SK-N-SH (cell line): ENCODE measurements around the gene BCR. TPM values are rescaled to one million over a fixed set of nuclear protein-coding genes. Genes with fewer than 3 reads are reported as not detected.

Experiments used
- CTCF ChIA-PET: fragments of 300-600, 350-600 bp; formaldehyde crosslinking; extraction: SDS; loops from one replicate; lab custom pipeline; 2021; lab: Yijun Ruan, JAX
- POLR2A ChIA-PET: fragments of 350-600 bp; sonication (Branson Sonifier 250); formaldehyde crosslinking; extraction: SDS; loops from one replicate; lab custom pipeline; 2020; ENCODE audit warnings: antibody characterized with exemption, inconsistent platforms; lab: Yijun Ruan, JAX
- DNase-seq: peaks from one replicate; pipeline ENCODE4 v3.0.0; 2012
- H2AFZ ChIP-seq: fragments of 200-600 bp; sonication (generic); 2 replicates; pipeline ENCODE4 v1.8.1; 2016; ENCODE audit warnings: antibody characterized with exemption, mild to moderate bottlenecking, low read depth
- H3F3A ChIP-seq: fragments of 200-600 bp; sonication (generic); replicated peaks from 2 replicates; pipeline ENCODE3; 2016; ENCODE audit warnings: antibody characterized with exemption, mild to moderate bottlenecking; ENCODE audit not compliant: insufficient read depth
- H3K27ac ChIP-seq, 2 experiments: fragments of 200-500 bp in 1 of 2; fragments of 200-600 bp in 1 of 2; sonication (Bioruptor generic) in 1 of 2; sonication (generic), shearing (Covaris generic) in 1 of 2; 2 replicates each; pipeline versions ENCODE4 v1.5.1 to v1.6.1; 2014 to 2016; ENCODE audit warnings: low read depth in 2 of 2, inconsistent platforms in 1 of 2, low read length in 1 of 2, mild to moderate bottlenecking in 1 of 2, mixed read lengths in 1 of 2
- H3K27me3 ChIP-seq: fragments of 200-600 bp; sonication (generic), shearing (Covaris generic); 2 replicates; pipeline ENCODE4 v1.6.1; 2016; ENCODE audit warnings: mixed run types; ENCODE audit not compliant: insufficient read depth
- H3K36me3 ChIP-seq, 2 experiments: fragments of 200-500 bp in 1 of 2; fragments of 200-600 bp in 1 of 2; sonication (Bioruptor generic) in 1 of 2; sonication (generic) in 1 of 2; replicated peaks in 1 of 2; 2 replicates each; pipeline versions ENCODE3 to v1.5.1; 2014 to 2016; ENCODE audit warnings: low read length in 1 of 2, mild to moderate bottlenecking in 1 of 2; ENCODE audit not compliant: insufficient read depth in 2 of 2, control insufficient read depth in 1 of 2
- H3K4me1 ChIP-seq, 2 experiments: fragments of 200-500 bp in 1 of 2; fragments of 200-600 bp in 1 of 2; sonication (Bioruptor generic) in 1 of 2; sonication (generic), shearing (Covaris generic) in 1 of 2; 2 replicates each; pipeline versions ENCODE4 v1.5.1 to v1.6.1; 2014 to 2016; ENCODE audit warnings: low read depth in 1 of 2, low read length in 1 of 2, mixed run types in 1 of 2; ENCODE audit not compliant: insufficient read depth in 2 of 2, control insufficient read depth in 1 of 2
- H3K4me2 ChIP-seq: fragments of 200-600 bp; sonication (generic), shearing (Covaris generic); 2 replicates; pipeline ENCODE4 v1.6.1; 2017; ENCODE audit warnings: mixed run types
- H3K4me3 ChIP-seq, 2 experiments: fragments of 200-500 bp in 1 of 2; fragments of 200-600 bp in 1 of 2; sonication (Bioruptor generic) in 1 of 2; sonication (generic), shearing (Covaris generic) in 1 of 2; 2 replicates each; pipeline versions ENCODE4 v1.5.1 to v1.8.1; 2014 to 2016; ENCODE audit warnings: low read depth in 2 of 2, inconsistent platforms in 1 of 2, low read length in 1 of 2, mild to moderate bottlenecking in 1 of 2, mixed read lengths in 1 of 2, moderate library complexity in 1 of 2
- H3K79me2 ChIP-seq: fragments of 200-600 bp; sonication (generic); 2 replicates; pipeline ENCODE4 v1.8.1; 2017; ENCODE audit warnings: mild to moderate bottlenecking; ENCODE audit not compliant: insufficient read depth
- H3K9ac ChIP-seq: fragments of 200-600 bp; sonication (generic); 2 replicates; pipeline ENCODE4 v1.6.1; 2017; ENCODE audit warnings: mixed run types
- H3K9me2 ChIP-seq: fragments of 200-600 bp; sonication (generic); 2 replicates; pipeline ENCODE4 v1.6.1; 2017; ENCODE audit warnings: mixed run types
- H3K9me3 ChIP-seq: fragments of 200-600 bp; sonication (generic); 2 replicates; pipeline ENCODE4 v1.6.1; 2017; ENCODE audit warnings: mixed run types, mild to moderate bottlenecking, moderate library complexity
- H4K20me1 ChIP-seq: fragments of 200-600 bp; sonication (generic); 2 replicates; pipeline ENCODE4 v1.6.1; 2017; ENCODE audit warnings: mild to moderate bottlenecking, mixed run types; ENCODE audit not compliant: insufficient read depth
- ELF1 ChIP-seq: IDR thresholded peaks from 2 replicates; pipeline ENCODE4 v1.4.0; 2012
- FOXJ3 ChIP-seq: sonication (generic); formaldehyde crosslinking; IDR thresholded peaks from 2 replicates; pipeline ENCODE4 v1.5.1; 2020; ENCODE audit warnings: mild to moderate bottlenecking, missing genetic modification reagents
- GATA2 ChIP-seq: sonication (generic); formaldehyde crosslinking; IDR thresholded peaks from 2 replicates; pipeline ENCODE4 v1.5.0; 2020; ENCODE audit warnings: mild to moderate bottlenecking, missing genetic modification reagents
- MXI1 ChIP-seq: IDR thresholded peaks from 2 replicates; pipeline ENCODE4 v1.6.1; 2012; ENCODE audit warnings: mild to moderate bottlenecking, low read depth, low read length, improper control_type of control experiment
- RAD21 ChIP-seq: IDR thresholded peaks from 2 replicates; pipeline ENCODE4 v1.6.1; 2012; ENCODE audit warnings: mild to moderate bottlenecking, low read length
- SIN3A ChIP-seq: IDR thresholded peaks from 2 replicates; pipeline ENCODE4 v1.6.1; 2012; ENCODE audit warnings: low read depth, mild to moderate bottlenecking, low read length, moderate library complexity, borderline replicate concordance
- WGBS: methylation state at CpG from one replicate; pipeline ENCODE4 v1.1.6; 2017; ENCODE audit warnings: low lambda C conversion rate; 5-methylcytosine and 5-hydroxymethylcytosine counted together
- polyA plus RNA-seq, 3 experiments: library from polyadenylated mRNA; depleted of rRNA; stranded (reverse); fragments of >200 nt; gene quantifications; 2 replicates each; pipeline ENCODE4 v1.2.3, GENCODE V29; 2012
- TF ChIP-seq, protein P1 (sequence below): IDR thresholded peaks from 2 replicates; pipeline ENCODE4 v1.4.0; 2012; ENCODE audit warnings: low read depth
- TF ChIP-seq, protein P2 (sequence below): IDR thresholded peaks from 2 replicates; pipeline ENCODE4 v1.6.1; 2012; ENCODE audit warnings: mild to moderate bottlenecking, low read depth, low read length, moderate library complexity
- TF ChIP-seq, protein P3 (sequence below): IDR thresholded peaks from 2 replicates; pipeline ENCODE4 v1.4.0; 2012; ENCODE audit warnings: low read depth, borderline replicate concordance

BCR gene
- polyA plus RNA-seq, 1 of the 3 experiments (the other 2 are of a cell fraction), result 50.9 TPM

DNA sequence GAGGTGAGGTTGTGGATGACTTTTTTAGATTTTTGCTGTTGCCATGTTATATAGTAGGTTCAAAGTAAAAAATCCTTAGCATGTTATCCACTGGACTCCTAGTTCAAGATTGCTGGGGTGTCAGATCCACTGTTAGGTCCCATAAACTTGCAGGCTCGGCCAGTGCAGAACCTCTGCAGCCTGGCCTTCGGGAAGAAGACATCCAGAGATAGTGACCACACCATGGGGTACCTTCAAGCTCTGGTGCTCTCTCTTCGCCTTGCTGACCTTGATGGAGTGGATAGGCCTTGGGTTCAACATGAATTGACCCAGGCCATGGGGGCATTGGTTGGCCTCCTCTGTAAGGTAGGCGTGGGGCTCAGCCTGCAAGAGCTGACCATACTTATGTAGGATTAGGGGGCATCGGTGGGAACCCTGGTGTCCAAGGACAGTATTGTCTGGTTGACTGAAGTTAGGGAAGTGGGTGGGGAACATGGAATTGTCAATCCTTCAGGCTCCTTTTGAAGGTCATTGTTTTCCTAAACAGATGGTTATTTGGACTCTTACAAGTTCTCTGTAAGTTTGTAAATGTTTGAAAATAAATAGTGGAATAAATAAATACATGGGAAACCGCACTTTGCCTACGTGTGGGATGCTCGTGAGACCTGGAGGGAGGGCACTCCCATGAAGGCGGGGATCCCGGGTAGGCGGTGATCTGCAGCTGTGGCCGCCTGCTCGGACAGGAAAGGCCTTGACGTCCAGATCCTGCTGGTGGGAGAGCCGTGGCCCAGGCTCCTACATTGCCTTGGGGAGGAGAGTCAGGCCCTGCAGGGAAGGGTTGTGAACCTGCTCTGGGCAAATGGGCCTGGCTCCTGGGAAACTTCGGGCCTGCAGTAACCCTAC lies 37.1 kb downstream of the BCR start (continued):
- TF ChIP-seq SIN3A, result no peak
- TF ChIP-seq, protein P1, sequence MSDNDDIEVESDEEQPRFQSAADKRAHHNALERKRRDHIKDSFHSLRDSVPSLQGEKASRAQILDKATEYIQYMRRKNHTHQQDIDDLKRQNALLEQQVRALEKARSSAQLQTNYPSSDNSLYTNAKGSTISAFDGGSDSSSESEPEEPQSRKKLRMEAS, result no peak

DNA sequence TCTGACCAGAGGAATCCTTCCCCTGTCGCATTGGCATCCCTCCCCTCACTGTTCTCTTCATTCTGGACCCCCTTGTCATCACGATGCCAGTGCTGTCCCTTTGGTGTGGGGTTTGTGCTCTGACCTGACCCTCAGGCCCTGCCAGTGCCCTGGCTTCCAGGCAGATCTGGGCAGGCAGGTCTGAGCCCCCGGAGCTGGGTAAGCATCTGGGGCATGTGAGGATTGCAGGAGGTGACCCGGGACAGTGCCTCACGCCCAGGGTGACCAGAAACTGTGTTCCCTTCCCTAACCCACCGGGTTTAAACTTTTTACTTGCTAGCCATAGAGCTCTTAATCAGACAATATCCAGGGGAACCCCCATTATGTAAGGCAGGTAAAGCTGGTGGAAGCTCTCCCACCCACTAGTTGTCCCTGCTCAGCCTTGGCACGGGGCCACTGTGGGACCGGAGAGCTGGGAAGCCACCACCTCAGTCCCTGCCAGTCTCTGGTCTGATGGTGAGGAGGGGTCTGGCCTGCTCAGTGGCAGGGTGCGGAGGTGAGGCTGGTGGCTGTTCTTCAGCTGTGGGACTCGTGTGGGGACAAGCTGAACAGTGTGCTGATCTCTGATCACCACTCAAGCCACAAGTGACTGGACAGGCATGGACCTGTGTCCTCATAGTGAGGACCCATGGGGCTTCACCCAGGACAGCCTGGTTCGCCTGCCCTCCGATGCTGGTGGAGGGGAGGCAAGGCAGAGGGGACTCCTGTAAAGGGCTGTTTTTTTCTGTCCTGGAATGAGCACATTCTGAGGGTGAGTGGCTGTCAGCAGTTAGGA lies 38.0 kb downstream of the BCR start:
- DNase-seq, result no peak
- Histone ChIP-seq H3K4me3 (no peak overlapping the region), H3K27me3 (no peaks in the 10 kb centered on the region), H3K79me2 (peaks cover 87% of the 10 kb centered on the region), H3F3A (no peaks in the 10 kb centered on the region), H3K36me3 (no peaks in the 10 kb centered on the region), H4K20me1 (peaks cover 91% of the 10 kb centered on the region), H3K4me1 (peaks cover 32 to 64% of the 10 kb centered on the region in 2 experiments; a peak in 3 of 4 replicates), H3K9me3 (no peaks in the 10 kb centered on the region), H3K9me2 (no peaks in the 10 kb centered on the region), H3K9ac (no peak overlapping the region), H2AFZ (no peak overlapping the region), H3K4me2 (no peak overlapping the region), H3K27ac (peak overlapping the region in 1 of 2 experiments; percentile 71; a peak in 2 of 4 replicates)
- TF ChIP-seq RAD21 (no peak), FOXJ3 (CRISPR knock-in tag) (0 out of 2 replicates have a peak, but pooled peaks have one; percentile 20)
- WGBS, result 95% methylated on average over 8 of the region's 12 CpGs
- CTCF ChIA-PET, result interaction anchor here (0.6 to 3.0 kb wide), 5 partner anchors 8 to 64 kb away, joined by 3 to 13 read pairs (median 3); no protein-coding TSS in a partner anchor
- POLR2A ChIA-PET, result no interaction called here

DNA sequence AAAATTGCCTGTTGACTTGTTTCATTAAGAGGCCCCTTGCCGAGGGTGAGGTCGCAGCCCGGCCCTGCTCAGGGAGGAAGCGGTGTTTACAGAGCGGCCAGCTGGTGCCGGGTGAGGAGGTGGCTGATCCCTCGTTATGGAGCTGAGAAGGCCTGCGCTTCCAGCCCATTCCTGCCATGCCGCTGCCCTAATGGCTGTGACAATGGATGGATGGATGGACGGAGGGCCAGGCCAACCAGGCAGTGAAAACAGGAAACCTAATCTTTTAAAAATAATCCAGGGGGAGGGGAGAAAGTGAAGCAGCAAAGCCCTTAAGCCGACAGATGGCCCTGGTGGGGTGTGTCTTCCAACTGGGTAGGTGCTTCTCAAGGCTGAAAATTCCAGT lies 38.5 kb downstream of the BCR start:
- no peaks in the 10 kb centered on the region for H3K9me2 ChIP-seq
- H3K4me1 ChIP-seq, result peaks cover 32 to 69% of the 10 kb centered on the region in 2 experiments; a peak in 3 of 4 replicates
- no peaks in the 10 kb centered on the region for H3K9me3 ChIP-seq
- peak overlapping the region in 1 of 2 experiments; percentile 71; a peak in 2 of 4 replicates for H3K27ac ChIP-seq
- H2AFZ ChIP-seq, result no peak overlapping the region
- H3F3A ChIP-seq, result no peaks in the 10 kb centered on the region
- peaks cover 89% of the 10 kb centered on the region for H4K20me1 ChIP-seq
- no peak overlapping the region for H3K4me2 ChIP-seq
- H3K36me3 ChIP-seq, result no peaks in the 10 kb centered on the region
- H3K4me3 ChIP-seq, result no peak overlapping the region
- TF ChIP-seq, protein P2, sequence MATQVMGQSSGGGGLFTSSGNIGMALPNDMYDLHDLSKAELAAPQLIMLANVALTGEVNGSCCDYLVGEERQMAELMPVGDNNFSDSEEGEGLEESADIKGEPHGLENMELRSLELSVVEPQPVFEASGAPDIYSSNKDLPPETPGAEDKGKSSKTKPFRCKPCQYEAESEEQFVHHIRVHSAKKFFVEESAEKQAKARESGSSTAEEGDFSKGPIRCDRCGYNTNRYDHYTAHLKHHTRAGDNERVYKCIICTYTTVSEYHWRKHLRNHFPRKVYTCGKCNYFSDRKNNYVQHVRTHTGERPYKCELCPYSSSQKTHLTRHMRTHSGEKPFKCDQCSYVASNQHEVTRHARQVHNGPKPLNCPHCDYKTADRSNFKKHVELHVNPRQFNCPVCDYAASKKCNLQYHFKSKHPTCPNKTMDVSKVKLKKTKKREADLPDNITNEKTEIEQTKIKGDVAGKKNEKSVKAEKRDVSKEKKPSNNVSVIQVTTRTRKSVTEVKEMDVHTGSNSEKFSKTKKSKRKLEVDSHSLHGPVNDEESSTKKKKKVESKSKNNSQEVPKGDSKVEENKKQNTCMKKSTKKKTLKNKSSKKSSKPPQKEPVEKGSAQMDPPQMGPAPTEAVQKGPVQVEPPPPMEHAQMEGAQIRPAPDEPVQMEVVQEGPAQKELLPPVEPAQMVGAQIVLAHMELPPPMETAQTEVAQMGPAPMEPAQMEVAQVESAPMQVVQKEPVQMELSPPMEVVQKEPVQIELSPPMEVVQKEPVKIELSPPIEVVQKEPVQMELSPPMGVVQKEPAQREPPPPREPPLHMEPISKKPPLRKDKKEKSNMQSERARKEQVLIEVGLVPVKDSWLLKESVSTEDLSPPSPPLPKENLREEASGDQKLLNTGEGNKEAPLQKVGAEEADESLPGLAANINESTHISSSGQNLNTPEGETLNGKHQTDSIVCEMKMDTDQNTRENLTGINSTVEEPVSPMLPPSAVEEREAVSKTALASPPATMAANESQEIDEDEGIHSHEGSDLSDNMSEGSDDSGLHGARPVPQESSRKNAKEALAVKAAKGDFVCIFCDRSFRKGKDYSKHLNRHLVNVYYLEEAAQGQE, result no peak
- peak; percentile 26; the same call in 1 of the 2 replicates for TF ChIP-seq MXI1
- no peak for TF ChIP-seq ELF1
- TF ChIP-seq GATA2, result no peak
- TF ChIP-seq, protein P3, sequence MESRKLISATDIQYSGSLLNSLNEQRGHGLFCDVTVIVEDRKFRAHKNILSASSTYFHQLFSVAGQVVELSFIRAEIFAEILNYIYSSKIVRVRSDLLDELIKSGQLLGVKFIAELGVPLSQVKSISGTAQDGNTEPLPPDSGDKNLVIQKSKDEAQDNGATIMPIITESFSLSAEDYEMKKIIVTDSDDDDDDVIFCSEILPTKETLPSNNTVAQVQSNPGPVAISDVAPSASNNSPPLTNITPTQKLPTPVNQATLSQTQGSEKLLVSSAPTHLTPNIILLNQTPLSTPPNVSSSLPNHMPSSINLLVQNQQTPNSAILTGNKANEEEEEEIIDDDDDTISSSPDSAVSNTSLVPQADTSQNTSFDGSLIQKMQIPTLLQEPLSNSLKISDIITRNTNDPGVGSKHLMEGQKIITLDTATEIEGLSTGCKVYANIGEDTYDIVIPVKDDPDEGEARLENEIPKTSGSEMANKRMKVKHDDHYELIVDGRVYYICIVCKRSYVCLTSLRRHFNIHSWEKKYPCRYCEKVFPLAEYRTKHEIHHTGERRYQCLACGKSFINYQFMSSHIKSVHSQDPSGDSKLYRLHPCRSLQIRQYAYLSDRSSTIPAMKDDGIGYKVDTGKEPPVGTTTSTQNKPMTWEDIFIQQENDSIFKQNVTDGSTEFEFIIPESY, result no peak
- TF ChIP-seq, all 33 proteins: peak for 1
- CTCF ChIA-PET, result interaction anchor here (0.6 to 3.0 kb wide), 6 partner anchors 9 to 63 kb away, joined by 3 to 13 read pairs (median 3); no protein-coding TSS in a partner anchor
- no peak overlapping the region for H3K9ac ChIP-seq
- peaks cover 82% of the 10 kb centered on the region for H3K79me2 ChIP-seq
- peak; percentile 60 for DNase-seq
- POLR2A ChIA-PET, result interaction anchor here (0.5 kb wide), 1 partner anchor 9 kb away, joined by 3 read pairs; no protein-coding TSS in a partner anchor
- 72% methylated on average over 11 of the region's 11 CpGs for WGBS
- H3K27me3 ChIP-seq, result no peaks in the 10 kb centered on the region
